HG03064 (cell line): Measurements from ENCODE around the gene ETFA.
"Not testable (repeated sequence)": the region's sequence is repeated elsewhere in the genome, so short reads cannot be mapped to it uniquely, and the experiment has no call there.

Experiments used
- ATAC-seq: cut with Tn5 transposase; IDR thresholded peaks from one replicate; pipeline ENCODE4 v1.9.1; 2021; ENCODE audit warnings: low read depth; ENCODE audit not compliant: unreplicated experiment

The ETFA gene

DNA sequence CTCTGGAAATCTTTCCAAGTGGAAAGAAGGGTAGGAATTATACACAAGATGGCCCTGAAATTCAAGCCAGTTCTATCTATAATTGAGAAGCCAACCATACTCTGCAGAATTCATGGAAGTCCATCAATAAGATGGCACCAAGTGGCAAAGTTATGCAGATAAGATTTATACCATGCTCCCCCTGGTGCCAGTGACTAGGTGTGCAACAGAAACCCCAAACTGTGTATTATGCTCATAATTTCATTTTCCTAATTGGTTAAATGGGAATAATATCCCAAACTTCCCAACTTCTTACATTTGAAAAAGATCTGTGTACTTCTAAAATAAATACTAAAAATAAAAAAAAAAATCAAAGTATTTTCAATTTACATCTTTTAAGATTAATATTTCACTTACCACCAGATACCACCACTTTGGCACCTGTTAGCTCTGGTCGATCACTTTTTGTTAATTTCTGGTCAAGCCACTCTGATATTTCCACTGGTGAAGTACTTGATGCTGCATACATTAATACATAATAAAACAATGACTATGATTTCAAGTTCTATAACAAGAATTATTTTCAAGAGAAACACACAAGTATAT is 25.9 kb downstream of the ETFA start:
- ATAC-seq, result no peak

DNA sequence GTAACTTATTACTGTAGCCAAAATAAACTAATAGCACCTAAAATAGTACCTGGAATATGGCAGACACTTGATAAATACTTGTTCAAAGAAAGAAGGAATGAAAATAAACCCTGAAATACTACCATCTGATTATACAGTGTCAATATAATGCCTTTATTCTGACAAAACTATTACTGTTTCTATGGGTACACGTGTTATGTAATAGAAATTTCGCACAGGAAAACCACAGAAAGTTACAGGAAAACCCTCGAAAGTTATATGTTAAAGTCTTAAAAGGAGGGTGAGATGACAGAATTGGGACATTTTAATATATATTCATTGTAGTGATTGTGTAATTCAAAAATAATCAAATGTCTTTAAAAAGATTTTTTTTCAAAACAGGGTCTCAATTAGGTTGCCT is 28.8 kb downstream of the ETFA start:
- ATAC-seq, result no peak

GRCh38 chr15:76278651-76279050 is 32.6 kb downstream of the ETFA start:
- no peak for ATAC-seq

GRCh38 chr15:76274821-76275220 is 36.4 kb downstream of the ETFA start:
- no peak for ATAC-seq

DNA sequence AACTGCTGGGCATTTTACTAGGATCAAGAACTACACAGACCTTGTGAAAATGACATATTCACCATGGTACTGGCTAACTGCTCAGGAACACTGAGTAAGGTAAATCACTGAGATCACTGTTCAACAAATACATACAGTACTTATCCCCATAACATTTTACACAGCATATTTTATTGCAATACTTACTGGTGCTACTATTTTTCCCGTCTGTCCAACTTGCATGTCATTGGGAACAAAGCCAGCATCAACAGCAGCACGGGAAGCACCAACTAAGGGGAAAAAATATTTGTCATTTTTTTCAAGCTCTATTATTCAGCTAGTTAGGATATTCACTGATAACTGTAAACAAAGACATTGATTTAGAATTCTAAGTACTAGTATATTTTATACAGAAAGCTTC is 37.0 kb downstream of the ETFA start:
- ATAC-seq, result no peak

GRCh38 chr15:76270876-76271275 is 40.4 kb downstream of the ETFA start:
- ATAC-seq, result no peak

- no peak for ATAC-seq
Observed at GRCh38 chr15:76267077-76267476, 44.2 kb downstream of the ETFA start.

DNA sequence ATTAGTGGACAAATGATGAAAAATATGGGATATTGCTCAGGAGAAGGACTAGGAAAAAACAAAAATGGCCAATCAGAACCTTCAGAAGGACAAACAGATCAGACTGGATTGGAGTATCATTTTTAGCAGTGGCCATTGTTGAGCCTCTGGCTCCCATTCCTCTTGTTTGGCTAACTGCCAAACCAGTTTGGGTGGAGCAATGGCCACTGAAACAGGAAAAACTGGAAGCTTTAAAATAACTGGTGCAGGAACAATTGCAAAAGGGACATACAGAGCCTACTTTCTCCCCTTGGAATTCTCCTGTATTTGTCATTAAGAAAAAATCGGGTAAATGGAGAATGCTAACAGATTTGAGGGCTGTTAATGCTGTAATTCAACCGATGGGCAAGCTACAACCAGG is 45.5 kb downstream of the ETFA start:
- ATAC-seq, result not testable (repeated sequence)

- no peak for ATAC-seq
Observed at GRCh38 chr15:76260246-76260938, 50.9 kb downstream of the ETFA start.

DNA sequence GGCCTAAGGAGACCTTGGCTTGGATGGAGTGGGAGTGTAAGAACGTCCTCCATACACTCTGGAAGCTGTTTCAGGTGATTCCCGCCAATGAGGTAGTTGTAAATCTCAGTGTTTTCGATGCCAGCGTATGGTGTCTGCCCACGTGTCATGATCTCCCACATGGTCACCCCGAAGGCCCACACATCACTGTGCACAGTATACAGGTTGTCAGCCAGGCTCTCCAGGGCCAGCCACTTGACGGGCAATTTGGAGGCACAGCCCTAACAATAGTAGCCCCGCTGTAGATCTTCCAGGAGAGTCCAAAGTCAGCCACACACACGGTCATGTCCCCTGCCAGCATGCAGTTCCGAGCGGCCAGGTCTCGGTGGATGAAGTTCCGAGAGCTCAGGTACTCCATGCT is 51.9 kb downstream of the ETFA start:
- no peak for ATAC-seq

DNA sequence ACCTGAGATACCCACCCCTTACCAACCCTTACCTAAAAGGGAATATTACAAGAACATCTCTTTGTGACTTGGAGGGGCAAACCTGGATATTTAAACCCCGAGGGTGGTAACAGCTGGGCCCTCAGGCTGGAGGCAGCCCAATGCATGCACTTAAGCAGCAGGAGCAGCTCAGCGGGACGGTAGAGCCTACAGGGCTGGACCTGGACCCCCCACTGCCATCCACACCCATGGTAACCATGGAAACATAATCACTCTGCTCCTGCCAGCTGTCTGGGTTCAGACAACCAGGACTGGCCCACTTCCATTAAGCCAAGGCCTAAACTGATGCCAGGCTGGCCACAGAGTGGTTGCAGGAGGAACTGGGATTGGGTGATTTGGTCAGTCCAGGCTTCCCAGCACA is 52.8 kb downstream of the ETFA start:
- ATAC-seq, result no peak

- no peak for ATAC-seq
Observed at GRCh38 chr15:76253691-76254473, 57.4 kb downstream of the ETFA start.

- ATAC-seq, result no peak
Observed at GRCh38 chr15:76252249-76252648, 59.0 kb downstream of the ETFA start.

DNA sequence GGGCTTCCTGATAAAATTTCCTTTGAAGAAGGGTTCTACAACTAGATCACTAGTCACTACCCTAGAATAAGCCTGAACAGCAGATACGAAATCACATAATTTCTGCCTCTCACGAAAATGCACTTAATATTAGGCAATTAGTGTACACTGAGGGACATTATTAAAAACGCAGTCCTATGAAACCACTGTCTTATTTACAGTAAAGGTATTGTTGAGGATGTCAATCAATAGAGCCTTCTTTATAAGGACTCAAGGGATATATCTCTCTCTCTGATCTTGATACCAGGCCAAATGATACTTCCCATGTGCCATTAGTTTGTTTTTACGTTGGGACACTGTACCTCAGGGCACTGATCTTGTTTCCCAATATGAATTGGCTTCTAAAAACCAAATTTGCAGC is 59.6 kb downstream of the ETFA start:
- no peak for ATAC-seq

GRCh38 chr15:76245072-76245610 is 66.1 kb downstream of the ETFA start:
- ATAC-seq, result no peak

DNA sequence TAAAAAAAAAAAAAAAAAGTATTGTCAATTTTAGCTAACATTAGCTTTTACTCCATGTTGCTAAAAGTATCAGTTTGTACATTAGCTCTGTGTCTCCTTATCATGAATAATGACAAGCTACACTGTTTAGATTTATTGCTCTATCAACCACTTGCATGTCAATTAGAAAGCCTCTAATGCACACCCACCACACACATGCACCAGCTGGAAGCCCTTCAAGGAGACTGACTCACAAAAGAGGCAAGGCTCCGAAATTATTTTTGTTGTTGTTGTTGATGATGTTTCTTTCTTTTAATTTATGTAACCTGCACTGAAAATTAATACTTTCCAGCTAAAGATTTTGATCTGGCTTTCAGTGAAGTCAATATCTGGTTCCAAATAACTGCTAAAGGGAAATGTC is 71.5 kb downstream of the ETFA start:
- ATAC-seq, result no peak

- no peak for ATAC-seq
Observed at GRCh38 chr15:76236350-76236749, 74.9 kb downstream of the ETFA start.

- ATAC-seq, result no peak
Observed at GRCh38 chr15:76235186-76235826, 76.0 kb downstream of the ETFA start.

DNA sequence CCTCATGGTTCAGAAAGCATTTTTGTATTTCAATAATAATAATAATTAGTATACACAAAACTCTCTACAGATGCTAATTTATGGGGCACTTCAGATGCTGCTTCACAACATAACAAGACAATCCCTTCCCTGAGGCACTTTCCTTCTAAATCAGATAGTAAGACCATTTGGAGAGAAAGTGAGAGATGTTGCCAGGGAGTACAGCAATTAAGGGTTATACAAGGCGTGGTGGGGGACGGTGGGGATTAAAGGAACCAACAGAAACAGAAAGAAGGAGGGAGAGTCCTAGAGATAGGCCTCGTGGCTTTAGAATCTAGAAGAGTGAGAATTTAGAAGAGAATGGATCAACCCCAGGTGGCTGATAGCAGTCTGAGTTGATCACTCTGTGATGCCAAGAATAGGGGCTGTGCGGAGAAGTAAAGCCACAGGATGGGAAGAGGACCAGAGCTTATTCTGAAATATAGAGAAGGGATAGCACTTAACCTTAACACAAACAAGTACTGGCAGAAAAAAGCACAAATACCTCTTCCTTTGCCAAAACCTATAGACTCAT is 76.9 kb downstream of the ETFA start:
- ATAC-seq, result no peak

DNA sequence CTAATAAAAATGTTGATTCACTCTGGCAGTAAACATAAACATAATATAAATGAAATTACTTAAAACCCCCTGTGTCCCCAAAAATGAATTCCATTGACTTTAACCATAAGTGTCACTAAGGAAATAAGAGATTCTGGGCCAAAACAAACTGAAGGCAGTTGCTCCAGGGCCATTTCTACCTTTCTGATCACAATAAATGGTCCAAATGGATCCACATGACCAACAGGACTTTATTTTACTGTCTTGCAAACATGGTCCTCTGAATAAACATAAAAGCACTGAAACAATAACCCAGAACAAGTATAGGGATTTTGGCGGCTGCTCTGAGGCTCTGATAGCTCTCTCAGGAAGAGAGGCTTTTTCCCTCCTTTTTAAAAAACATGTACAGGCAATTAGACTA is 77.3 kb downstream of the ETFA start:
- ATAC-seq, result no peak

GRCh38 chr15:76229266-76229665 is 82.0 kb downstream of the ETFA start:
- ATAC-seq, result no peak
